Small intestine (tissue), 7 donors: ENCODE measurements around the gene PTPN2. TPM values are rescaled to one million over a fixed set of nuclear protein-coding genes. Genes with fewer than 3 reads are reported as not detected.

Source experiments
- DNase-seq, 2 donors: peaks; one replicate each; pipeline versions ENCODE4 v3.0.0 to v3.0.0-alpha.2; 2013
- FAIRE-seq: peaks from 2 replicates; lab custom pipeline; 2012; peaks lifted over from hg19 to GRCh38; lab: Jason Lieb, UNC
- H3K27ac ChIP-seq, 3 donors: one replicate each; pipeline ENCODE4 v1.5.1; 2013; ENCODE audit warnings: low read length in 2 of 3, mild to moderate bottlenecking in 2 of 3, control low read depth in 1 of 3, inconsistent platforms in 1 of 3, low read depth in 1 of 3, moderate library complexity in 1 of 3
- H3K27me3 ChIP-seq, 3 donors: one replicate each; pipeline ENCODE4 v1.6.1; 2013; ENCODE audit warnings: low read length in 3 of 3, inconsistent platforms in 1 of 3; ENCODE audit not compliant: control insufficient read depth in 3 of 3, insufficient read depth in 3 of 3
- H3K36me3 ChIP-seq, 3 donors: one replicate each; pipeline ENCODE4 v1.6.1; 2013; ENCODE audit warnings: low read length in 3 of 3, inconsistent platforms in 1 of 3, low read depth in 1 of 3, mild to moderate bottlenecking in 1 of 3, moderate library complexity in 1 of 3; ENCODE audit not compliant: control insufficient read depth in 3 of 3, insufficient read depth in 2 of 3
- H3K4me1 ChIP-seq, 3 donors: one replicate each; pipeline ENCODE4 v1.6.1; 2013; ENCODE audit warnings: low read length in 2 of 3, inconsistent platforms in 1 of 3, low read depth in 1 of 3, mild to moderate bottlenecking in 1 of 3, moderate library complexity in 1 of 3; ENCODE audit not compliant: control insufficient read depth in 3 of 3, insufficient read depth in 2 of 3
- H3K4me3 ChIP-seq, 3 donors: one replicate each; pipeline ENCODE4 v1.5.1; 2013; ENCODE audit warnings: low read length in 3 of 3, control low read depth in 1 of 3, inconsistent platforms in 1 of 3, low read depth in 1 of 3, mild to moderate bottlenecking in 1 of 3, moderate library complexity in 1 of 3
- H3K9me3 ChIP-seq, 2 donors: one replicate each; pipeline ENCODE4 v1.6.1; 2013; ENCODE audit warnings: low read depth in 1 of 2, low read length in 1 of 2; ENCODE audit not compliant: control insufficient read depth in 2 of 2, insufficient read depth in 1 of 2
- whole genome bisulfite sequencing, 3 donors: extraction: QIAGEN DNeasy Blood & Tissue Kit; methylation state at CpG; one replicate each; pipeline ENCODE4 v1.1.7; 2013; 5-methylcytosine and 5-hydroxymethylcytosine counted together
- polyA plus RNA-seq, 4 donors: library from polyadenylated mRNA; stranded (reverse) in 3 of 4; unstranded in 1 of 4; fragments of 200-250 nt in 3 of 4; fragments of 120-200 nt in 1 of 4; gene quantifications; one replicate each; pipeline versions ENCODE4 v1.2.1 to v1.2.3, GENCODE V29; 2013
- donor health status: healthy with polysubstance abuse.
- donor health status: control.
- donor health status: control.
- donor health status: Bipolar disorder and iron deficiency.
- donor health status: healthy.

Gene PTPN2
- polyA plus RNA-seq, 4 donors: 25.7 to 53.9 (median 31.1) TPM

DNA sequence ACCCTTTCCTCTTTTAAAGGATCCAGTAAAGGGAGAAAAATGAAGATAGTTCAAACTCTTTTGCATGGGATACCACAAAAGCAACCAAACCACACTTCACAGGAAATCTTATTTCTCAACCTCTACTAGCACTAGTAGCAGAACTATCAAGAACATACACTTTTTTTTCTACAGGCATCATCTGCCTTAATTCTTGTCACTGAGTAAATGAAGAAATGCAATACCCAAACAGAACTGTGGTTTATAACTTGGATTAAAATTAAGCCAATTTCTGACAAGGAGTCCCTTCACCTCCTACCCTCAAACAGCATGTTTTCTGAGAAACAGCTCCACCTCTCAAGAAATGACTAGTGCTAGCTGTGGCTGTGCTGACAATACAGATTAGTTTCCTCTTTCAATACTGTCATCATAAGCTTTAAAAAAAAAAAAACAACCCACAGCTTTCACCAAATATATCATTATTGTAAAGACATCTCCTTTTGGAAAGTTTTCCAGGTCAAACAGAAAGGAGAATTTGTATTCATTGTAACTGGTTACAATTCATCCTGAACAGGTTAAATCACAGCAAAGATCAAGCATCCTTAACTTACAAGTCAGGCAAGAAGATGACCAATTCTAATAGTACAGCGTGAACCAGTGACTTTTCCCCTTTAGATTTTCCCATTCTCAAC, 44.4 kb downstream of the PTPN2 start:
- Histone ChIP-seq H3K9me3 (no peaks in the 10 kb centered on the region), H3K4me3 (no peak overlapping the region), H3K4me1 (peaks cover 0 to 14% (median 10%) of the 10 kb centered on the region in 3 donors), H3K36me3 (peaks cover 0 to 12% (median 0%) of the 10 kb centered on the region in 3 donors), H3K27me3 (no peaks in the 10 kb centered on the region), H3K27ac (peak overlapping the region; percentile 79 to 92 (median 90))
- FAIRE-seq (no peak), DNase-seq (peak in 1 of 2 donors; percentile 49)
- WGBS, 3 donors: 68 to 83% (median 79%) methylated on average over 1 of the region's 1 CpG

GRCh38 chr18:12839057-12839525, 44.9 kb downstream of the PTPN2 start:
- Histone ChIP-seq H3K4me1 (peaks cover 0 to 14% (median 7%) of the 10 kb centered on the region in 3 donors), H3K4me3 (no peak overlapping the region), H3K27me3 (no peaks in the 10 kb centered on the region), H3K9me3 (no peaks in the 10 kb centered on the region), H3K36me3 (peaks cover 0 to 13% (median 0%) of the 10 kb centered on the region in 3 donors), H3K27ac (peak overlapping the region; percentile 79 to 92 (median 90))
- WGBS, 3 donors: 9 to 38% (median 12%) methylated on average over 2 of the region's 2 CpGs
- DNase-seq: peak; percentile 35
- no peak for FAIRE-seq

GRCh38 chr18:12838178-12838634, 45.8 kb downstream of the PTPN2 start:
- FAIRE-seq: no peak
- H3K4me3 ChIP-seq: peak overlapping the region in 1 of 3 donors; percentile 4
- peak; percentile 93 for DNase-seq

GRCh38 chr18:12837747-12838146, 46.3 kb downstream of the PTPN2 start:
- H3K27ac ChIP-seq: peak overlapping the region in 1 of 3 donors; percentile 92
- peaks cover 0 to 14% (median 6%) of the 10 kb centered on the region in 3 donors for H3K4me1 ChIP-seq
- H3K9me3 ChIP-seq: no peaks in the 10 kb centered on the region
- peak in 1 of 2 donors; percentile 40 for DNase-seq
- no peak overlapping the region for H3K4me3 ChIP-seq
- no peak for FAIRE-seq
- no peaks in the 10 kb centered on the region for H3K27me3 ChIP-seq
- peaks cover 0 to 16% (median 3%) of the 10 kb centered on the region in 3 donors for H3K36me3 ChIP-seq

More at GRCh38 chr18:12838178-12838634, 45.8 kb downstream of the PTPN2 start:
- peak overlapping the region; percentile 88 to 100 (median 92) for H3K27ac ChIP-seq
- peaks cover 0 to 14% (median 6%) of the 10 kb centered on the region in 3 donors for H3K4me1 ChIP-seq
- 8 to 20% (median 20%) methylated on average over 4 of the region's 4 CpGs for WGBS, 3 donors
- H3K36me3 ChIP-seq: peaks cover 0 to 16% (median 3%) of the 10 kb centered on the region in 3 donors
- H3K27me3 ChIP-seq: no peaks in the 10 kb centered on the region
- H3K9me3 ChIP-seq: no peaks in the 10 kb centered on the region

DNA sequence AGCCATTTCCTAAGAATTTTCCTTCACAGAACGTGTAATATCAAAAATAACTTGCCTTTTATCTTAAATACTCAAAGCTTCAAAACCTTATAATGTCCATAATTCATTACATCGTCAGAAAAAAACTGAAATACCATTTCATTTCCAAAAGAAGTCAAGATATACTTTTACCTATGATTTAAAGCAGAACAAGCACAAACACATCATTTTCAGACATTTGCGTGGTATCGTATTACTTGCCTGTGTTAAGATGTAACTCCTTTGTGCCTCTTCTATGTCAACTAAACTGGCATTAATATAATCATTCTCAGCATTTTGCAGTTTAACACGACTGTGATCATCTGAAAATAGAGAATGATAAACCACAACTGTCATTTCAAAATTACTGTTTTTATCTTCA, 47.5 kb downstream of the PTPN2 start:
- FAIRE-seq: no peak

DNA sequence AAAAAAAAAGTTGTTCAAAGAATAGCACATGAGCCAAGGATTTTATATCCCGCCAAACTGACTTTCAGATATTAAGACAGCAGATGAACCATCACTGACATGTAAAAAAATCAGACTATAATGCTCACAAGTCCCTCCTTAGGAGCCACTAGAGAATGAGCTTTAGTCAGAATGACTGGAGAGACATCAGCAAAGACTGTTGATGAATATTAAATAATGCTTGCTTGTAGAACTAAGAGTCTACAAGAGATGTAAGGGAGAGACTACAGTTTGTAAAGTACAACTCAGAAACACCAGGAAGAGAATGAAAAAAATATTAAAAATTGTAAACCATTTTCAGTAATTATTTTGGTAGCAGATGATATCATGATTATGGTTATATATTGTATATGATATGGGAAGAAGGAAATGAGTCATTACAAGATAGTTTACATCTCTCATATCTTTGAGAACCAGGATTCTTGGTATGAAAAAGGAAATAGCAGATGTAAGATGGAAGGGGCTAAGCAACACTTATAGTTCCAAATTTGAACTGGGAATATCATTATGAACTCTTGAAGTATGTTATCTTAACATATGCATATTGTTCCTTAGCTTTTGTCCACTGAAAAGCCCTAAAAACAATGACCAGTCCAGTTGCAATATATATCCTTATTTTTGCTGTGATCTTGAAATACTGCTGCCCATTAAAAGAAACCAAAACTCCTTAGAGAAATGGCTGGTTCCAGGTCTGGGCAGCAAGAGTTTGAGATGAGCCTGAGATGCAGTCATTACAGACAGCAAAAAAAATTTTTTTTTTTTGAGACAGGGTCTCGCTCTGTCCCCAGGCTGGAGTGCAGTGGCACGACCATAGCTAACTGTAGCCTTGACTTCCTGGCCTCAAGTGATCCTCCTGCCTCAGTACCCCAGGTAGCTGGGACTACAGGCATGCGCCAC, 55.7 kb downstream of the PTPN2 start:
- H3K27ac ChIP-seq: no peak overlapping the region
- H3K27me3 ChIP-seq: no peaks in the 10 kb centered on the region
- no peaks in the 10 kb centered on the region for H3K4me1 ChIP-seq
- H3K4me3 ChIP-seq: no peak overlapping the region
- FAIRE-seq (no peak), DNase-seq (no peak)
- peaks cover 2 to 11% of the 10 kb centered on the region in 2 donors for H3K9me3 ChIP-seq
- H3K36me3 ChIP-seq: peaks cover 7 to 39% (median 12%) of the 10 kb centered on the region in 3 donors
- WGBS, 3 donors: 88 to 98% (median 95%) methylated on average over 4 of the region's 4 CpGs

More for the DNA sequence above, 47.5 kb downstream of the PTPN2 start:
- DNase-seq: no peak
- Histone ChIP-seq H3K4me1 (peaks cover 0 to 14% (median 6%) of the 10 kb centered on the region in 3 donors), H3K27me3 (no peaks in the 10 kb centered on the region), H3K27ac (no peak overlapping the region), H3K9me3 (no peaks in the 10 kb centered on the region), H3K4me3 (no peak overlapping the region), H3K36me3 (peaks cover 0 to 17% (median 3%) of the 10 kb centered on the region in 3 donors)
- 85 to 89% (median 87%) methylated on average over 5 of the region's 5 CpGs for WGBS, 3 donors

DNA sequence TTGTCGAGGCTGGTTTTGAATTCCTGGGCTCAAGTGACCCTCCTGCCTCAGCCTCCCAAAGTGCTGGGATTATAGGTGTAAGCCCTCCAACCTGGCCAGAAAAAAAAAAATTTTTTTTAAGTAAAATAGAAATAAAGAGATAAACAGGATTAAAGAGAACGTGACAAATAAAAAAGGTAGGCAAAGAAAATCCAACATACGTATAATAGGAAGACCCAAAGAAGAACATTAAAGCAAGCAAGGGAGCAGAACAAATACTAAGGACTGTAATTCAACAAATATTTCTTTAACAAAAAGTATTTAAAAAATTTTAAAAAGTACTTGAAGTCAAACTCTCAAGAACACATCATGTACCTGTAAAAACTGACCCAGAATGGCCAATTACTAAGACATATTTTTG, 56.4 kb downstream of the PTPN2 start:
- Histone ChIP-seq H3K9me3 (peaks cover 2 to 11% of the 10 kb centered on the region in 2 donors), H3K4me3 (no peak overlapping the region), H3K27me3 (no peaks in the 10 kb centered on the region), H3K4me1 (no peaks in the 10 kb centered on the region), H3K27ac (no peak overlapping the region), H3K36me3 (peaks cover 7 to 40% (median 11%) of the 10 kb centered on the region in 3 donors)
- 98 to 100% (median 99%) methylated on average over 3 of the region's 3 CpGs for WGBS, 3 donors
- DNase-seq: no peak
- FAIRE-seq: no peak

- Histone ChIP-seq H3K9me3 (peaks cover 2 to 11% of the 10 kb centered on the region in 2 donors), H3K4me3 (no peak overlapping the region), H3K27ac (no peak overlapping the region), H3K36me3 (peaks cover 7 to 38% (median 13%) of the 10 kb centered on the region in 3 donors), H3K27me3 (no peaks in the 10 kb centered on the region), H3K4me1 (peaks cover 0 to 3% (median 0%) of the 10 kb centered on the region in 3 donors)
- 65 to 79% (median 76%) methylated on average over 2 of the region's 2 CpGs for WGBS, 3 donors
- no peak for FAIRE-seq
- DNase-seq: peak in 1 of 2 donors; percentile 47
Measured at GRCh38 chr18:12825230-12825629, 58.8 kb downstream of the PTPN2 start.
